Activated T-cell treated with anti-CD3 and anti-CD28 coated beads, Interleukin-2, amount 50 U/mL, for 4 hours (primary cell): ENCODE results near the gene SNAPC1. TPM values are rescaled to one million over a fixed set of nuclear protein-coding genes. Genes with fewer than 3 reads are reported as not detected.

Experiments
- ATAC-seq, 2 donors: fragments of 200-7000 bp; cut with Tn5 transposase; one replicate each; pipeline ENCODE4 v1.10.0; 2021
- DNase-seq: peaks from one replicate; pipeline ENCODE4 v3.0.0-alpha.2; 2020
- H3K27me3 Mint-ChIP-seq: one replicate; pipeline ENCODE4 v1.8.0; 2021; ENCODE audit warnings: low read depth, mixed read lengths
- H3K36me3 Mint-ChIP-seq: one replicate; pipeline ENCODE4 v1.8.0; 2022; ENCODE audit warnings: mixed read lengths; ENCODE audit not compliant: insufficient read depth
- H3K4me1 Mint-ChIP-seq: one replicate; pipeline ENCODE4 v1.8.0; 2021; ENCODE audit warnings: low read depth, mixed read lengths
- H3K4me3 Mint-ChIP-seq: one replicate; pipeline ENCODE4 v1.8.0; 2021; ENCODE audit warnings: mild to moderate bottlenecking, moderate library complexity, mixed read lengths
- H3K9me3 Mint-ChIP-seq: one replicate; pipeline ENCODE4 v1.8.0; 2021; ENCODE audit warnings: mixed read lengths
- total RNA-seq, 3 donors: library from RNA; stranded (reverse); gene quantifications; one replicate each; pipeline ENCODE4 v1.2.1, GENCODE V29; 2021

SNAPC1 gene
- total RNA-seq, 3 donors from 2014 or later = 10.2 to 13.0 (median 11.0) TPM

- Mint-ChIP-seq H3K27me3 (no peaks in the 10 kb centered on the region), H3K9me3 (no peaks in the 10 kb centered on the region), H3K4me3 (no peak overlapping the region), H3K4me1 (peaks cover 6% of the 10 kb centered on the region), H3K36me3 (no peaks in the 10 kb centered on the region)
- no peak for ATAC-seq
- DNase-seq = no peak
Measured at GRCh38 chr14:61756135-61756534, 6.1 kb upstream of the SNAPC1 start.

DNA sequence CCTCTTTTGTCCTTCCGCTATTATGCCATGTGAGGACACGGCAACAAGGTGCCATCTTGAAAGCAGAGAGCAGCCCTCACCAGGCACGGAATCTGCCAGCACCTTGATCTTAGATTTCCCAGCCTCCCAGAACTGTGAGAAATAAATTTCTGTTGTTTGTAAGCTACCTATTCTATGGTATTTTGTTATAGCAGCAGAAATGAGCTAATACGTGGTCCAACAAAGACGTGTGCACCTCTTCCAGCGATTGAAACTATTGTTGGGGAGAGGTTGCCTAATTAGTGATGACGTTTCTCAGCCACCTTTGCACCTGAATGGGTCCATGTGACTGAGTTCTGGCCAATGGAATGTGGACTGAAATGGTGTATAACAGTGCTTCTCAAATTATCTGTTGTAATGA lies 2.3 kb upstream of the SNAPC1 start:
- ATAC-seq (no peak), DNase-seq (no peak)
- Mint-ChIP-seq H3K27me3 (no peaks in the 10 kb centered on the region), H3K9me3 (no peaks in the 10 kb centered on the region), H3K36me3 (no peaks in the 10 kb centered on the region), H3K4me1 (peaks cover 28% of the 10 kb centered on the region), H3K4me3 (no peak overlapping the region)

DNA sequence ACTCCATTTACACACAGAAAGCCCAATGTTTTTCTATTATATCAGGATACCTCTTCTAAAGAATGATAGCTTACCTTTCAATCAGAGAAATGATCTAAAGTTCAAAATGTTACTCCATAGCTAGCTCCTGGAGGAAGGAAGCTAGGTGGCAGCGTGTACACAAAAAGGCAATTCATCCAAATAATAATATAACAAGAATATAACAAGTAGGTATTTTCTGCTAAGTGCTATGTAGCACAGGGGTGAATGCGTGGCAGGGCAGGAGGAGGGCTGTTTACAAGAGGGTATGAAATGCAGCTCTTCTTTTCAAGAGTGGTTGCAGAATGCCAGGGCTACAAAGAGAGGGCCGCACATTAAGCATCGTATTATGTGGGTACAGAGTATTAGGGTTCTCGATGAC lies 663 bp upstream of the SNAPC1 start:
- ATAC-seq (peak; percentile 1 to 2), DNase-seq (no peak)
- no peaks in the 10 kb centered on the region for H3K9me3 Mint-ChIP-seq
- H3K36me3 Mint-ChIP-seq = peaks cover 2% of the 10 kb centered on the region
- H3K27me3 Mint-ChIP-seq = no peaks in the 10 kb centered on the region
- peaks cover 39% of the 10 kb centered on the region for H3K4me1 Mint-ChIP-seq
- H3K4me3 Mint-ChIP-seq = peak overlapping the region; percentile 92

DNA sequence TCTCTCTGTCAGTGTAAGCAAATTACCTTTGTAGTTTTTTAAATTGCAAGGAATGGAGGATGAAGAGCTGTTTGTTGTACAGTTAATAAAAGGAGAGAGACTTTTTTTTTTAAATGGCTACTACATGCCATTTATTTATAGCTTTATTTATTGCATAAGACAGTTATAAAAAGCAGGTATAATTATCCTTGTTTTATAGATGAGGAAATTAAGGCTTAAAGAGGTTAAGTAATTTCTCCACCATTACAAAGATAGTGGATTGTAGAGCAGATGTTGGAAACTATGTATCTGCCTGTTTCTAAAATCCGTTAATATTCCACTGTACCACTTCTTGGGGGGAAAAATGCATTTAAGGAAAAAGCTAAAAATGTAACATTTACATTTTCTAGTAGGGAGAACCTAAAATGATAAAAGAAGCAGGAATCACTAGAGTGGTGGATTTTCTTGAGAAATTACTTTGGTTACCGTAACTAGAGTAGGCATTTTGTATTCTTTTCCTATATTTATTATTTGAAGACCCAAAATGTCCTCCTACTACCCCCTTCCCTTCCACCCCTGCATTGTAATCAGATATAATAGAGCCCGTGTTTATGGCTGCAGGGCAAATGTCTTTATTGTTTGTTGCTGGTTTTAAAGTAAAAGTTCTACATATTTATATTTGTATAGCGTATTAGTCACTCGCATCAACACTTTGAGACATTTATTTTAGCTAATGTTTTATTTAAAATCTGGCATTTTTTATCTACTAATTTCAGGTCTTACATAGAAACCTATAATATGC lies 2.3 kb downstream of the SNAPC1 start:
- Mint-ChIP-seq H3K36me3 (peaks cover 9% of the 10 kb centered on the region), H3K4me3 (peak overlapping the region; percentile 92), H3K9me3 (no peaks in the 10 kb centered on the region), H3K4me1 (peaks cover 39% of the 10 kb centered on the region), H3K27me3 (no peaks in the 10 kb centered on the region)
- ATAC-seq (no peak), DNase-seq (no peak)

- Mint-ChIP-seq H3K9me3 (no peaks in the 10 kb centered on the region), H3K27me3 (no peaks in the 10 kb centered on the region), H3K4me3 (no peak overlapping the region), H3K4me1 (peaks cover 39% of the 10 kb centered on the region), H3K36me3 (peaks cover 12% of the 10 kb centered on the region)
- no peak for ATAC-seq
- no peak for DNase-seq
Measured at GRCh38 chr14:61765225-61765943, 3.2 kb downstream of the SNAPC1 start.

DNA sequence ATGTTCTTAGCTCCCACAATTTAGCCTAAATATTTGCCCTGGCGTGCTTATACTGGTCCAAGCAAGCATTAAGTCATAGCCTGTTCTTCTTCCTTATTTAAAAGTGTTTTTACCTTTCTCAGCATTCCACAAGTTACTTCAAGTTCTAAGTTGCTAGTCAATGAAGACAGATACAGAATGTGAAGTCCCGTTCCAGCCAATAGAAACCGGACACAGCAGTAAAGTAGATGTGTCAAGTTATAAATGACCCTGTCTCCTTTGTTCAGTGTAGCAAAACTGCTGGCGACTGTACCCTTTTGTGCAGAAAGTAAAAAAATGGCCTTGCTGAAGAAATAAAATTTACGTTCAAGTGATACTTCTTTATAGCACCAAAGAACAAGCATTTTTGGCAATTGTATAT lies 3.9 kb downstream of the SNAPC1 start:
- H3K36me3 Mint-ChIP-seq = peaks cover 12% of the 10 kb centered on the region
- H3K4me1 Mint-ChIP-seq = peaks cover 39% of the 10 kb centered on the region
- ATAC-seq (no peak), DNase-seq (no peak)
- H3K9me3 Mint-ChIP-seq = no peaks in the 10 kb centered on the region
- H3K4me3 Mint-ChIP-seq = no peak overlapping the region
- H3K27me3 Mint-ChIP-seq = no peaks in the 10 kb centered on the region

DNA sequence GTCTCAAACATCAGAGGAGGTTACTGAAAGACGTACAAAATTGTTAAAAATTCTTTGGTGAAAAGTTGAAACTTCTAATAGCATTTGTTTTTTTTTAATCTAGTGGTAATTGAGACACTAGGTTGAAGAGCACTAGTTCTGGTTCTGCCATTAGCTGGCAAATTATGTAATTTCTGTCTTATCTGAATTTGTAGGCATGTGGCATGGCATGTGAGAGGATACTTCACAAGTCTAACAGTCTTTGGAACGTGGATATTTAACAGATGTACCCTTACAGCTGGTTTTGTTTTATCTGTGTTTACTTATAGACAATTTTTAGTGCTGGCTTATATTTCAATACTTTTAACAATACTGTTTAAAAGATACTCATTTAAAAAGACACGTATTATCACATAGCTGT lies 6.0 kb downstream of the SNAPC1 start:
- Mint-ChIP-seq H3K27me3 (no peaks in the 10 kb centered on the region), H3K36me3 (peaks cover 25% of the 10 kb centered on the region), H3K9me3 (no peaks in the 10 kb centered on the region), H3K4me3 (no peak overlapping the region), H3K4me1 (peaks cover 26% of the 10 kb centered on the region)
- DNase-seq = no peak
- ATAC-seq = no peak

DNA sequence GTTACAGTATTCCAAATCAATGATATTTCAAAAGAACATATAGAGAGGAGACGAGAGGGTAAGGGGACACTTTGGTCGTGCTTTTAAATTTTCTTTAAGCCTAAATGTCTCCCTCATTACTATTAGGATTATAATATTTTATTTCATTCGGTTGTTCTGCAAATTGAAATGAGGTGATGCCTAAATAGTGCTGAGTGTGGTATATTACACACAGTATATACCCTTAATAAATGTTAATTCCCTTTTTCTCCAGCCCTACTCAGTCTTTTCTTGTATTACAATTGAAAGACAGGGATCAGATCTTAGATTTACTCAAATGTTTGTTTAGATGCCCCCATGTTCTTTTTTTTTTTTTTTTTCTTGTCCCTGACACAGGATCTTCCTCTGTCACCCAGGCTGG lies 7.7 kb downstream of the SNAPC1 start:
- H3K9me3 Mint-ChIP-seq = no peaks in the 10 kb centered on the region
- H3K4me3 Mint-ChIP-seq = no peak overlapping the region
- ATAC-seq = no peak
- no peak for DNase-seq
- H3K36me3 Mint-ChIP-seq = peaks cover 27% of the 10 kb centered on the region
- H3K27me3 Mint-ChIP-seq = no peaks in the 10 kb centered on the region
- peaks cover 12% of the 10 kb centered on the region for H3K4me1 Mint-ChIP-seq

DNA sequence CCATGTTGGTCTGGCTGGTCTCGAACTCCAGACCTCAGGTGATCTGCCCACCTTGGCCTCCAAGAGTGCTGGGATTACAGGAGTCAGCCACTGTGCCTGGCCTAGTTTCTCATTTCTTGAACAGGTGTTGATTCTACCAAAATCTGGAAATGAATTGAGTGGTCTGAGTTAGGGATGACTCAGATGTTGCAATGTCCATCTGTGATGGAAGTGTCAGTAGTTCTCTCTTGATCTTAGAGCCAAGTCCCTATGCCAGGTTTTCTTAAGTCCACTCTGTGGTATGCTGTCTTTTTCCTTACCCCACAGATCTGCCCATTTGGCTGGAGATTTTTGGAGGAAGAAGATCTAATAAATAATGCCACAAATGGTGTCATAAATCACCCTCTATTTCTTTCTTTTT lies 12.6 kb downstream of the SNAPC1 start:
- no peaks in the 10 kb centered on the region for H3K9me3 Mint-ChIP-seq
- ATAC-seq (no peak), DNase-seq (no peak)
- no peak overlapping the region for H3K4me3 Mint-ChIP-seq
- peaks cover 33% of the 10 kb centered on the region for H3K36me3 Mint-ChIP-seq
- H3K4me1 Mint-ChIP-seq = peaks cover 11% of the 10 kb centered on the region
- no peaks in the 10 kb centered on the region for H3K27me3 Mint-ChIP-seq

GRCh38 chr14:61780125-61780524 lies 17.9 kb downstream of the SNAPC1 start:
- ATAC-seq (peak; percentile 65 to 74), DNase-seq (no peak)
- peaks cover 40% of the 10 kb centered on the region for H3K36me3 Mint-ChIP-seq
- no peaks in the 10 kb centered on the region for H3K27me3 Mint-ChIP-seq
- no peaks in the 10 kb centered on the region for H3K9me3 Mint-ChIP-seq
- no peak overlapping the region for H3K4me3 Mint-ChIP-seq
- H3K4me1 Mint-ChIP-seq = peaks cover 27% of the 10 kb centered on the region

- H3K4me3 Mint-ChIP-seq = no peak overlapping the region
- peaks cover 4% of the 10 kb centered on the region for H3K4me1 Mint-ChIP-seq
- H3K27me3 Mint-ChIP-seq = no peaks in the 10 kb centered on the region
- ATAC-seq = no peak
- H3K36me3 Mint-ChIP-seq = peaks cover 6% of the 10 kb centered on the region
- no peaks in the 10 kb centered on the region for H3K9me3 Mint-ChIP-seq
- no peak for DNase-seq
Measured at GRCh38 chr14:61797309-61797708, 35.1 kb downstream of the SNAPC1 start.

GRCh38 chr14:61802010-61802568 lies 39.9 kb downstream of the SNAPC1 start:
- Mint-ChIP-seq H3K4me1 (peaks cover 4% of the 10 kb centered on the region), H3K27me3 (no peaks in the 10 kb centered on the region), H3K9me3 (no peaks in the 10 kb centered on the region), H3K36me3 (no peaks in the 10 kb centered on the region), H3K4me3 (no peak overlapping the region)
- DNase-seq (no peak), ATAC-seq (no peak)

- Mint-ChIP-seq H3K4me1 (peaks cover 3% of the 10 kb centered on the region), H3K36me3 (no peaks in the 10 kb centered on the region), H3K9me3 (no peaks in the 10 kb centered on the region), H3K27me3 (no peaks in the 10 kb centered on the region), H3K4me3 (no peak overlapping the region)
- ATAC-seq (no peak), DNase-seq (no peak)
Measured at GRCh38 chr14:61803755-61804154, 41.5 kb downstream of the SNAPC1 start.

DNA sequence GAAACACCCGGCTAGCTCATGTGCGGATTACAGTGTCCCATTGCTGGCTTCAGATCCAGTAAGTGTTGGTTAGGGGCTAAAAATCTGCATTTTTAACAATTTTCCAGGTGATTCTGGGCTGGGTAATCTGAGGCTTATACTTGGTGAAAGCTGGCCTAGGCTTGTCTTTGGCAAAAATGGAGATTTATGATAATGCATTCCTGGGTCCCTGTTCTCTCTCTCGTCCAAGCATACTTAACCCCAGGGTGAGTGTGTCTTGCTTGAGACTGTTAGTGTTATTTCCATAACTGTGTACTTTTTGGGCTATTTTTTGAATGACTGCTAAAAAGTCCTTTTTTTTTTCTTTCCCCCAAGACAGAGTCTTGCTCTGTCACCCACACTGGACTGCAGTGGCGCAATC lies 43.2 kb downstream of the SNAPC1 start:
- ATAC-seq = no peak
- DNase-seq = no peak
- no peaks in the 10 kb centered on the region for H3K9me3 Mint-ChIP-seq

GRCh38 chr14:61811882-61812346 lies 49.7 kb downstream of the SNAPC1 start:
- H3K27me3 Mint-ChIP-seq = peaks cover 55% of the 10 kb centered on the region
- DNase-seq (no peak), ATAC-seq (no peak)
- no peaks in the 10 kb centered on the region for H3K36me3 Mint-ChIP-seq
- peak overlapping the region; percentile 59 for H3K4me3 Mint-ChIP-seq
- H3K4me1 Mint-ChIP-seq = peaks cover 10% of the 10 kb centered on the region
- H3K9me3 Mint-ChIP-seq = no peaks in the 10 kb centered on the region

More for the DNA sequence above, 43.2 kb downstream of the SNAPC1 start:
- H3K4me3 Mint-ChIP-seq = no peak overlapping the region
- H3K36me3 Mint-ChIP-seq = no peaks in the 10 kb centered on the region
- H3K27me3 Mint-ChIP-seq = peaks cover 7% of the 10 kb centered on the region
- H3K4me1 Mint-ChIP-seq = no peaks in the 10 kb centered on the region
